SK-N-SH (cell line): ENCODE measurements around the gene LIMK2. TPM values are rescaled to one million over a fixed set of nuclear protein-coding genes. Genes with fewer than 3 reads are reported as not detected.

ENCODE experiments used
- CTCF ChIA-PET: fragments of 300-600, 350-600 bp; formaldehyde crosslinking; extraction: SDS; loops from one replicate; lab custom pipeline; 2021; lab: Yijun Ruan, JAX
- POLR2A ChIA-PET: fragments of 350-600 bp; sonication (Branson Sonifier 250); formaldehyde crosslinking; extraction: SDS; loops from one replicate; lab custom pipeline; 2020; ENCODE audit warnings: antibody characterized with exemption, inconsistent platforms; lab: Yijun Ruan, JAX
- DNase-seq: peaks from one replicate; pipeline ENCODE4 v3.0.0; 2012
- H2AFZ ChIP-seq: fragments of 200-600 bp; sonication (generic); 2 replicates; pipeline ENCODE4 v1.8.1; 2016; ENCODE audit warnings: antibody characterized with exemption, mild to moderate bottlenecking, low read depth
- H3F3A ChIP-seq: fragments of 200-600 bp; sonication (generic); replicated peaks from 2 replicates; pipeline ENCODE3; 2016; ENCODE audit warnings: antibody characterized with exemption, mild to moderate bottlenecking; ENCODE audit not compliant: insufficient read depth
- H3K27ac ChIP-seq, 2 experiments: fragments of 200-500 bp in 1 of 2; fragments of 200-600 bp in 1 of 2; sonication (Bioruptor generic) in 1 of 2; sonication (generic), shearing (Covaris generic) in 1 of 2; 2 replicates each; pipeline versions ENCODE4 v1.5.1 to v1.6.1; 2014 to 2016; ENCODE audit warnings: low read depth in 2 of 2, inconsistent platforms in 1 of 2, low read length in 1 of 2, mild to moderate bottlenecking in 1 of 2, mixed read lengths in 1 of 2
- H3K27me3 ChIP-seq: fragments of 200-600 bp; sonication (generic), shearing (Covaris generic); 2 replicates; pipeline ENCODE4 v1.6.1; 2016; ENCODE audit warnings: mixed run types; ENCODE audit not compliant: insufficient read depth
- H3K36me3 ChIP-seq, 2 experiments: fragments of 200-500 bp in 1 of 2; fragments of 200-600 bp in 1 of 2; sonication (Bioruptor generic) in 1 of 2; sonication (generic) in 1 of 2; replicated peaks in 1 of 2; 2 replicates each; pipeline versions ENCODE3 to v1.5.1; 2014 to 2016; ENCODE audit warnings: low read length in 1 of 2, mild to moderate bottlenecking in 1 of 2; ENCODE audit not compliant: insufficient read depth in 2 of 2, control insufficient read depth in 1 of 2
- H3K4me1 ChIP-seq, 2 experiments: fragments of 200-500 bp in 1 of 2; fragments of 200-600 bp in 1 of 2; sonication (Bioruptor generic) in 1 of 2; sonication (generic), shearing (Covaris generic) in 1 of 2; 2 replicates each; pipeline versions ENCODE4 v1.5.1 to v1.6.1; 2014 to 2016; ENCODE audit warnings: low read depth in 1 of 2, low read length in 1 of 2, mixed run types in 1 of 2; ENCODE audit not compliant: insufficient read depth in 2 of 2, control insufficient read depth in 1 of 2
- H3K4me2 ChIP-seq: fragments of 200-600 bp; sonication (generic), shearing (Covaris generic); 2 replicates; pipeline ENCODE4 v1.6.1; 2017; ENCODE audit warnings: mixed run types
- H3K4me3 ChIP-seq, 2 experiments: fragments of 200-500 bp in 1 of 2; fragments of 200-600 bp in 1 of 2; sonication (Bioruptor generic) in 1 of 2; sonication (generic), shearing (Covaris generic) in 1 of 2; 2 replicates each; pipeline versions ENCODE4 v1.5.1 to v1.8.1; 2014 to 2016; ENCODE audit warnings: low read depth in 2 of 2, inconsistent platforms in 1 of 2, low read length in 1 of 2, mild to moderate bottlenecking in 1 of 2, mixed read lengths in 1 of 2, moderate library complexity in 1 of 2
- H3K79me2 ChIP-seq: fragments of 200-600 bp; sonication (generic); 2 replicates; pipeline ENCODE4 v1.8.1; 2017; ENCODE audit warnings: mild to moderate bottlenecking; ENCODE audit not compliant: insufficient read depth
- H3K9ac ChIP-seq: fragments of 200-600 bp; sonication (generic); 2 replicates; pipeline ENCODE4 v1.6.1; 2017; ENCODE audit warnings: mixed run types
- H3K9me2 ChIP-seq: fragments of 200-600 bp; sonication (generic); 2 replicates; pipeline ENCODE4 v1.6.1; 2017; ENCODE audit warnings: mixed run types
- H3K9me3 ChIP-seq: fragments of 200-600 bp; sonication (generic); 2 replicates; pipeline ENCODE4 v1.6.1; 2017; ENCODE audit warnings: mixed run types, mild to moderate bottlenecking, moderate library complexity
- H4K20me1 ChIP-seq: fragments of 200-600 bp; sonication (generic); 2 replicates; pipeline ENCODE4 v1.6.1; 2017; ENCODE audit warnings: mild to moderate bottlenecking, mixed run types; ENCODE audit not compliant: insufficient read depth
- CHD2 ChIP-seq: fragments of 150-350 bp; IDR thresholded peaks from 2 replicates; pipeline ENCODE4 v1.6.1; 2018; ENCODE audit warnings: low read length; ENCODE audit not compliant: partially characterized antibody
- EP300 ChIP-seq, 2 experiments: IDR thresholded peaks; 2 replicates each; pipeline versions ENCODE4 v1.4.0 to v1.6.1; 2012; ENCODE audit warnings: borderline replicate concordance in 1 of 2, low read depth in 1 of 2, low read length in 1 of 2
- FOSL2 ChIP-seq: IDR thresholded peaks from 2 replicates; pipeline ENCODE4 v1.4.0; 2012; ENCODE audit warnings: low read depth, mild to moderate bottlenecking, moderate library complexity, borderline replicate concordance
- JUND ChIP-seq: IDR thresholded peaks from 2 replicates; pipeline ENCODE4 v1.4.0; 2012
- NRF1 ChIP-seq: IDR thresholded peaks from 2 replicates; pipeline ENCODE4 v1.6.1; 2012; ENCODE audit warnings: low read depth, mild to moderate bottlenecking, low read length
- PBX3 ChIP-seq: IDR thresholded peaks from 2 replicates; pipeline ENCODE4; 2012
- REST ChIP-seq: IDR thresholded peaks from 2 replicates; pipeline ENCODE4 v1.6.1; 2012; ENCODE audit warnings: mild to moderate bottlenecking, low read depth, low read length, moderate library complexity
- TAF1 ChIP-seq: IDR thresholded peaks from 2 replicates; pipeline ENCODE4 v1.6.1; 2012; ENCODE audit warnings: low read depth, mild to moderate bottlenecking, low read length, moderate library complexity, borderline replicate concordance
- TCF12 ChIP-seq: IDR thresholded peaks from 2 replicates; pipeline ENCODE4 v1.4.0; 2012
- WGBS: methylation state at CpG from one replicate; pipeline ENCODE4 v1.1.6; 2017; ENCODE audit warnings: low lambda C conversion rate; 5-methylcytosine and 5-hydroxymethylcytosine counted together
- polyA plus RNA-seq, 3 experiments: library from polyadenylated mRNA; depleted of rRNA; stranded (reverse); fragments of >200 nt; gene quantifications; 2 replicates each; pipeline ENCODE4 v1.2.3, GENCODE V29; 2012
- TF ChIP-seq, protein P1 (sequence below): fragments of 200-600 bp; sonication (generic); IDR thresholded peaks from 2 replicates; pipeline ENCODE4 v1.6.1; 2017; ENCODE audit warnings: antibody characterized with exemption, mild to moderate bottlenecking, moderate library complexity

The LIMK2 gene
- polyA plus RNA-seq, 1 of the 3 experiments (the other 2 are of a cell fraction): 9.8 TPM

DNA sequence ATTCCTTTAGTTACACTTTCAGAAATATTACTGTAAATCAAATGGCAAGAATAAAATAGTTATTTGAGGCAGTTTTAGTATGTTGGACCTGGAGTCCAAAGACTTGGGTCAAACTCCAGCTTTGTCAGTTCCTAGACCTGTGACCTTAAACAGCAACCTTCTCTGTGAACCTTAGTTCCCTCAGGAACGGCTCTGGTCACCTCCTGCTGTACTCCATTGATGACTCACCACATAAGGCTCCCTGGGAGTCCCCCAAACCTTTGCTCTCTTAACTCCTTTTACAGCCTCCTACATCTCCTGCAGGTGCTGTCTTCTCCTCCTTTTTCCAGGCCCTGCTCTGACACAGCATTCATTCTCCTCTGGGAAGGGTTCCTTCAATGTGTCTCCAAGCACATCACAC, 29.1 kb downstream of the LIMK2 start:
- Histone ChIP-seq H3K27ac (peak overlapping the region; percentile 63 to 99), H3K27me3 (no peaks in the 10 kb centered on the region), H3K36me3 (peaks cover 0 to 3% of the 10 kb centered on the region in 2 experiments), H3F3A (peaks cover 61% of the 10 kb centered on the region), H3K9ac (peak overlapping the region; percentile 71; the same call in 1 of the 2 replicates), H3K4me1 (peaks cover 31 to 36% of the 10 kb centered on the region in 2 experiments), H4K20me1 (no peaks in the 10 kb centered on the region), H3K9me2 (no peaks in the 10 kb centered on the region), H3K9me3 (no peaks in the 10 kb centered on the region), H3K4me2 (peak overlapping the region; percentile 58), H2AFZ (no peak overlapping the region), H3K4me3 (peak overlapping the region in 1 of 2 experiments; percentile 29; a peak in 2 of 4 replicates), H3K79me2 (peaks cover 70% of the 10 kb centered on the region)
- DNase-seq: no peak
- POLR2A ChIA-PET: no interaction called here
- 0% methylated on average over 1 of the region's 1 CpG for WGBS
- TF ChIP-seq CHD2: no peak
- TF ChIP-seq FOSL2: 0 out of 2 replicates have a peak, but pooled peaks have one; percentile 23
- TF ChIP-seq TAF1: no peak
- CTCF ChIA-PET: interaction anchor here (0.9 to 3.3 kb wide), 7 partner anchors 9 to 156 kb away, joined by 3 to 11 read pairs (median 8); partner anchors contain the start of gene LIMK2

- no peaks in the 10 kb centered on the region for H4K20me1 ChIP-seq
- no peaks in the 10 kb centered on the region for H3K9me2 ChIP-seq
- H3K4me2 ChIP-seq: peak overlapping the region; percentile 58
- no peaks in the 10 kb centered on the region for H3K27me3 ChIP-seq
- no peak overlapping the region for H2AFZ ChIP-seq
- ChIA-PET CTCF (interaction anchor here (1.1 to 2.6 kb wide), 4 partner anchors 8 to 157 kb away, joined by 3 to 11 read pairs (median 6); no protein-coding TSS in a partner anchor), POLR2A (no interaction called here)
- peaks cover 73% of the 10 kb centered on the region for H3K79me2 ChIP-seq
- peak in 1 of 2 experiments; percentile 74; a peak in 1 of 4 replicates for TF ChIP-seq EP300 (IDR thresholded peaks at IDR 0.05; ENCODE audit: borderline replicate concordance in 1 of 2, low read depth in 1 of 2, low read length in 1 of 2)
- peak; percentile 63 for TF ChIP-seq JUND
- TF ChIP-seq PBX3: peak; percentile 75
- no peak for TF ChIP-seq NRF1
- TF ChIP-seq, protein P1, sequence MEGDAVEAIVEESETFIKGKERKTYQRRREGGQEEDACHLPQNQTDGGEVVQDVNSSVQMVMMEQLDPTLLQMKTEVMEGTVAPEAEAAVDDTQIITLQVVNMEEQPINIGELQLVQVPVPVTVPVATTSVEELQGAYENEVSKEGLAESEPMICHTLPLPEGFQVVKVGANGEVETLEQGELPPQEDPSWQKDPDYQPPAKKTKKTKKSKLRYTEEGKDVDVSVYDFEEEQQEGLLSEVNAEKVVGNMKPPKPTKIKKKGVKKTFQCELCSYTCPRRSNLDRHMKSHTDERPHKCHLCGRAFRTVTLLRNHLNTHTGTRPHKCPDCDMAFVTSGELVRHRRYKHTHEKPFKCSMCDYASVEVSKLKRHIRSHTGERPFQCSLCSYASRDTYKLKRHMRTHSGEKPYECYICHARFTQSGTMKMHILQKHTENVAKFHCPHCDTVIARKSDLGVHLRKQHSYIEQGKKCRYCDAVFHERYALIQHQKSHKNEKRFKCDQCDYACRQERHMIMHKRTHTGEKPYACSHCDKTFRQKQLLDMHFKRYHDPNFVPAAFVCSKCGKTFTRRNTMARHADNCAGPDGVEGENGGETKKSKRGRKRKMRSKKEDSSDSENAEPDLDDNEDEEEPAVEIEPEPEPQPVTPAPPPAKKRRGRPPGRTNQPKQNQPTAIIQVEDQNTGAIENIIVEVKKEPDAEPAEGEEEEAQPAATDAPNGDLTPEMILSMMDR: peak; percentile 52
- TF ChIP-seq TCF12: peak; percentile 61
- no peak for TF ChIP-seq REST
- peak; percentile 55; the same call in 1 of the 2 replicates for TF ChIP-seq FOSL2
- no peak overlapping the region; a peak in 1 of 4 replicates for H3K4me3 ChIP-seq
- no peaks in the 10 kb centered on the region for H3K9me3 ChIP-seq
- DNase-seq: no peak
- peaks cover 35 to 36% of the 10 kb centered on the region in 2 experiments for H3K4me1 ChIP-seq
- peak overlapping the region; percentile 67 to 99; a peak in 3 of 4 replicates for H3K27ac ChIP-seq
- peak overlapping the region; percentile 71; the same call in 1 of the 2 replicates for H3K9ac ChIP-seq
- peaks cover 61% of the 10 kb centered on the region for H3F3A ChIP-seq
- peaks cover 0 to 3% of the 10 kb centered on the region in 2 experiments for H3K36me3 ChIP-seq
These were observed 29.8 kb downstream of the LIMK2 start for GRCh38 chr22:31241936-31242335.
